Measurements from ENCODE around the gene MEGF11. TPM values are rescaled to one million over a fixed set of nuclear protein-coding genes. Genes with fewer than 3 reads are reported as not detected.
"Not testable (repeated sequence)": the region's sequence is repeated elsewhere in the genome, so short reads cannot be mapped to it uniquely, and the experiment has no call there.

Gene MEGF11
- total RNA-seq, 1 donor from 2014 or later, result not detected

DNA sequence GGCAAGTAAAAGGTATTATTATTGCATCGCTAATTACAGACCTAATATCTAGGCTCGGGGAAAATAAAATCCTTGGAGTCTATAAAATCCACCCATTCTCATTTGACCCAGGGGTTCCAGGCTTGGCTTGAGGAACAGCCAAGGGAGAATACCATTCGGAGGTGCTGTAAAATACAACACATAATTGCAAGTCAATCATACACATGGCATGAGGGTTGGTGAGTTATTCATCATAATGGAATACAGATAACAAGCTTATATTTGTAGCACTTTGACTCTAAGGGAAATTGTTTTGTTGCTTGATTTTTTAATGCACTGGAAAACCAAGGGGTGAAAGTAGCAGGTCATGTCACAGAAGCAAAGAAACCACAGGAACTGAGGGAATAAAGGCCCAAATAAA, 23.0 kb upstream of the MEGF11 start:
- no peak for DNase-seq (ENCODE audit: low spot score)

GRCh38 chr15:66275352-66275751, 21.8 kb upstream of the MEGF11 start:
- DNase-seq (ENCODE audit: low spot score), result no peak

DNA sequence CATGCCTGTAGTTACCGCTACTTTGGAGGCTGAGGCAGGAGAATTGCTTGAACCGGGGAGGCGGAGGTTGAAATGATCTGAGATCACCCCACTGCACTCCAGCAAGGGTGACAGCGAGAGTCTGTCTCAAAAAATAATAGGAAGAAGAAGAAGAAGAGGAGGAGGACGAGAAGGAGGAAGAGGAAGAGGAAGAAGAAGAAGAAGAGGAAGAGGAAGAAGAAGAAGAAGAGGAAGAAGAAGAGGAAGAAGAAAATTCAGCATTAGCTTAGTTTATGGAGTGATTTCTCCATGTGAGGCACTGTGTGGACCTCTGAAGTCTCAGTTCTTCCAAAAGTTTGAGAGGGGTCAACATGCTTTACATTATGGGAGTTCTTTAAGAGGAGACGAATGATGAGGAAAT, 17.4 kb upstream of the MEGF11 start:
- no peak for DNase-seq (ENCODE audit: low spot score)

GRCh38 chr15:66269326-66270090, 16.0 kb upstream of the MEGF11 start:
- DNase-seq (ENCODE audit: low spot score), result no peak

DNA sequence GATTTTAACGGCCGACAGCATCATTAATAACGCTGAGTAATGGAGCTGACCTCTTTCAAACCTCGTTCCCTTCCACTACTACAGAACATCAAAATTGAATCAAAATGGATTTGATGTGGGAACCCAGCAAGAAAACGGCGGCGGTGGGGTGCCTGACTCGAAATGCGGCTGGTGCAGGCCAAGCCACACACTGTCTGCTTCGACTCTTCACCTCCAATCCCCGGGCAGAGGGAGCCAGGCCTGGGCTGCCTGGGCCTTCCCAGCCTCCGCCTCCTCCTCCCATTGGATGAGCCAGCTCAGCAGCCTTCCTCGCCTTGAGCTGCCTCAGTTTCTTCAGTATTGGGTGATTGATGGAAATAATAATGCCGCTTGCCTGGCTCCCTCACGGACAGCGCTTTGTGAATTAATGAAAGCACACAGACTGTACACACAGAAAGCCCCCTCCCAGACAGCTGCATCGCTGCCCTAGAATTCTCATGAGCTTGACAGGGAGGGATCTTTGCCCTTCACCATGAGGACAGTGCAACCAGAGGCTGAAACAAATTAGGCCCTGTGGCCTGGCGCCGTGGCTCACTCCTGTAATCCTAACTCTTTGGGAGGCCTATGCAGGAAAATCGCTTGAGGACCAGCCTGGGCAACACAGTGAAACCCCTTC, 11.4 kb upstream of the MEGF11 start:
- no peak for DNase-seq (ENCODE audit: low spot score)

DNA sequence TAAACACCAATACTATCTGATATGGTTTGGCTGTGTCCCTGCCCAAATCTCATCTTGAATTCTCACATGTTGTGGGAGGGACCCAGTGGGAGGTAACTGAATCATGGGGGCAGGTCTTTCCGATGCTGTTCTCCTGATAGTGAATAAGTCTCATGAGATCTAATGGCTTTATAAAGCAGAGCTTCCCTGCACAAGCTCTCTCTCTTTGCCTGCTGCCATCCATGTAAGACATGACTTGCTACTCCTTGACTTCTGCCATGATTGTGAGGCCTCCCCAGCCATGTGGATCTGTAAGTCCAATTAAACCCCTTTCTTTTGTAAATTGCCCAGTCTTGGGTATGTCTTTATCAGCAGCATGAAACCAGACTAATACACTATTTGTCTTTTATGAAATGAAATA, 9.3 kb upstream of the MEGF11 start:
- DNase-seq (ENCODE audit: low spot score), result not testable (repeated sequence)

- DNase-seq (ENCODE audit: low spot score), result no peak
Measured at GRCh38 chr15:66261056-66261455, 7.5 kb upstream of the MEGF11 start.

GRCh38 chr15:66256692-66257091, 3.1 kb upstream of the MEGF11 start:
- DNase-seq (ENCODE audit: low spot score), result no peak

DNA sequence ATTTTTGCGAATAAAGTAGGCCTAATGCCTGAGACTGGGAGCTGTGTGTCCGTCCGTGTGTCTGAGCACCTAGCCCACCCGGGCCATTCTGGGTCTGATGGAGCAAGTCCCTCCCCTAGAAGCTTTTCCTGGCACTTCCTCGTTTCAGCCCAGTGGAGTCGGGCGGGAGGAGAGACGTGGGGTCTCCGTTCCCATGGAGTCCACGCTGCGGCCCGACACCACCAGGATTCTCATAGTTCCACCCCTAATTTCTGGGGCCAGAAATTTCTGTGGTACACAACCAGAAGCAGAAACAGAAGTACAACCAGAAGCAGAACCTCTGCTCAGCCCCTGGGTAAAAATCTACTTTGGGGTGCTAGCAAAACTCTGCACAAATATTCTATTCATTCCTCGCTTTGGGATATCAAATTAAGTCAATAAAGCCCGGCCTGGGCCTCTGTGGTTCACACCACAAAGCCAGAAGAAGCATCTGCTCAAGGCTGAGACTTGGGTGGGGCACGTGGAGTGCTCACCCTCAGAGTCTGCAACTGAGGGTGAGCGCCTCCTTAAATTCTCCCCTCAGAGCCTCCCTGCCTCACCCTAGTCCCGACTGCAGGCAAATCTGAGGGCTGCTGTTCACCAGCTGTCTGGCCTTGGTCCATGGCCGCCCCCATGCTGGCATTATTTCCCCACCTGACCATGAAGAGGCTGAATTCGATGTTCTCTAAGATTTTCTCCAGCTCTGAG, 1.6 kb upstream of the MEGF11 start:
- DNase-seq (ENCODE audit: low spot score), result no peak

- DNase-seq (ENCODE audit: low spot score), result no peak
Measured at GRCh38 chr15:66254089-66254950, 770 bp upstream of the MEGF11 start.

- no peak for DNase-seq (ENCODE audit: low spot score)
Measured at GRCh38 chr15:66252685-66253417, 699 bp downstream of the MEGF11 start.

DNA sequence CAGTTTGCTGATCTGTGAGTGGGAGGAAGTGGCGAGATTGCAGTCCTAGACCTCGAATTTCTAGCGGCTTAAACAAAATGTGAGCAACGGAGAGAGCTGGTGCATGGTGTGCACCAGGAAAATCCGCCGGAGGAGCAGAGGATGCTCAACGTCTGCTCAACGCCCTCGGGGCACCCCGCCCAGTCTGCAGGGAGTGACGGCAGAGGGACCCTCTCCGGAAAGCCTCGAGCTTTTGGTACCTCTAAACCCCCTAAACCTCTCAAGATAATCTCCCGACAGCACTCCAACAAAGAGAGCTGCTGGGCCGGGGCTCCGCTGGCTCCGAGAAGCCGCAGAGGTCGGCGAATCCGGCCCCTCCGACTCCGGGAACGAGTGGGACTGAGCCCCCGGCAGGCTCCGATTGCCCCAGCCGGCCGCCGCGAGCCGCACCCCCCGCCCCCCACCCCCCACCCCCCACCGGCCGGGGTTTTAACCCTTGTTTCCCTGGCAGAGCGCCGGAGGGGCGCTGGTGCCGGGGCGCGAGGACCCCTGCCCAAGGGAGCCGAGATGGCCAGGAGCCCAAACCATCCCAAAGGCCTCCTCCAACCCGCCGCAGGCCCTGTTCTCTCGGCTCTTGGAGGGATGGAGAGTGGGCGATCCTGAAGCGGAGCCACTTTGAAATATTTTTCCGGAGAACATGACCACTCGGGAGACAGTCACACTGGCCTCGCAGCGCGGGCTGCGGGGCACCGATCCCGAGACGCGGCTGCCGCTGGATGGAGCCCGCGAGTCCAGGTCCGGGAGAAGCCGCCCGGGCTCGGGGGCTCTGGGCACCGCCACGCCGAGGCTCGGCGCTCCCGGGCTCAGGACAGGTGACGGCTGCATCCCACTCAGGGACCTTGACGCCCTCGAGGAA, 1.5 kb downstream of the MEGF11 start:
- DNase-seq (ENCODE audit: low spot score), result no peak

GRCh38 chr15:66251065-66251789, 2.3 kb downstream of the MEGF11 start:
- DNase-seq (ENCODE audit: low spot score), result no peak

- no peak for DNase-seq (ENCODE audit: low spot score)
Measured at GRCh38 chr15:66249605-66250174, 3.9 kb downstream of the MEGF11 start.

- peak; percentile 12 for DNase-seq (ENCODE audit: low spot score)
Measured at GRCh38 chr15:66246937-66247336, 6.6 kb downstream of the MEGF11 start.

- DNase-seq (ENCODE audit: low spot score), result not testable (repeated sequence)
Measured at GRCh38 chr15:66245832-66246231, 7.7 kb downstream of the MEGF11 start.

GRCh38 chr15:66241908-66242285, 11.7 kb downstream of the MEGF11 start:
- DNase-seq (ENCODE audit: low spot score), result no peak

DNA sequence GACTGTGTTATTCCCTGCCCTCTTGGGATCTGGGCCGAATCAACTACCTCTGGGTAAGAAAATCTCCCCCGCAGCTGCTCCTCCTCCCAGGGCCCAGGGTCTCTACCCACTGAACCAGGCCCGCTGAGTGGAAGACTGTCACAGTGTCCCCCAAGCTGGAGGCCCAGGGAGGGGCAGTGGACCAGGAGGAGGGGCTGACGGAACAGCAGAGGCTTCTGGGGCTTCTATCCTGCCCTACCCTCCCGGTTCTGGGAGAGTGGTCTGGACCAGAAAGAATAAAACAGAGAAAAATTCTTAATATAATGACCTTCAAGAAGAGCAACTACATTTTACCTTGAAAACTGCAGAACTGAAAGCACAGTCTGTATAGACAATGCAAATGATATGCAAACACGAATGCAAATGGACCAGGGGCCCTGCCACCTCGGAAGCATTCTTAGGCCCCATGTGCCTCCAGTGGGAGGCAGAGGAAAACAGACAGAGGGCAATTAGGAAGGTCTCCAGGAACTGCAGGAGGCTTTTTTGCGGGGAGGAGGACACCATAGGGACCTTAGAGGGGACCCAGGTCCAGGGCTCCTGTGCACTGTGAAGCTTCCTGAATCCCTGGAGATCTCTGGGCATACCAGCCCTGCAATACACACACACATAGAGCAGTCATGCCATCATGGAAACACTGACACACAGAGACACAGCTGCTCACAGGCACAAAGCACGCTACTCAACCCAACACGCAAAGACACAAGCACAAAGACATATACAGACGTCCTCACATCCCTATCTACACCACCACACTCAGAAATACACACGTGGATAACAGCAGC, 12.3 kb downstream of the MEGF11 start:
- DNase-seq (ENCODE audit: low spot score), result no peak

All from mesenteric fat pad (tissue), 1 donor.